Measurements from ENCODE around the gene VCPKMT. TPM values are rescaled to one million over a fixed set of nuclear protein-coding genes. Genes with fewer than 3 reads are reported as not detected.

VCPKMT gene
- total and polyA plus RNA-seq, 9 of the 15 experiments (the other 6 are each of a cell fraction or from before 2014, with no cell fraction given): 2.7 to 7.8 (median 6.3) TPM

- TF ChIP-seq SAP30 (IDR thresholded peaks at IDR 0.05; ENCODE audit: borderline replicate concordance, insufficient read depth, low read depth, low read length, poor library complexity, severe bottlenecking): no peak
- TF ChIP-seq GABPB1 (CRISPR knock-in tag; IDR thresholded peaks at IDR 0.05): no peak
- TF ChIP-seq ID3 (CRISPR knock-in tag; IDR thresholded peaks at IDR 0.05): no peak
- no peak for TF ChIP-seq ID3 (tag; IDR thresholded peaks at IDR 0.05)
- no peak for TF ChIP-seq ZNF444 (CRISPR knock-in tag; IDR thresholded peaks at IDR 0.05)
- TF ChIP-seq ZNF75A (CRISPR knock-in tag; IDR thresholded peaks at IDR 0.05): no peak
- no peak for TF ChIP-seq NR0B1 (IDR thresholded peaks at IDR 0.05; ENCODE audit: partially characterized antibody)
- TF ChIP-seq ZNF507 (tag; conservative IDR thresholded peaks at IDR 0.05): no peak
- no peak for TF ChIP-seq ZKSCAN8 (CRISPR knock-in tag; IDR thresholded peaks at IDR 0.05)
- no peak for TF ChIP-seq ZNF780A (CRISPR knock-in tag; IDR thresholded peaks at IDR 0.05)
- no peak for TF ChIP-seq SMAD3 (CRISPR knock-in tag; conservative IDR thresholded peaks at IDR 0.05)
- TF ChIP-seq ZNF551 (CRISPR knock-in tag; IDR thresholded peaks at IDR 0.05): no peak
- H3K27me3 ChIP-seq (ENCODE audit: control insufficient read depth in 2 of 2, insufficient read depth in 2 of 2, low read length in 2 of 2): no peaks in the 10 kb centered on the region
- ATAC-seq (no peak), FAIRE-seq (no peak), DNase-seq (ENCODE audit: extremely low read depth in 1 of 4, low spot score in 3 of 4) (no peak)
- no peak overlapping the region for H3K9ac ChIP-seq (ENCODE audit: insufficient read depth in 1 of 2, low read depth in 2 of 2, low read length in 2 of 2)
- no peaks in the 10 kb centered on the region for H3K79me2 ChIP-seq (ENCODE audit: control insufficient read depth, insufficient read depth, low read length)
- H3K9me3 ChIP-seq (replicated peaks; ENCODE audit: control insufficient read depth, insufficient read depth, low read depth, low read length): no peaks in the 10 kb centered on the region
- H3K4me3 ChIP-seq: no peak overlapping the region
- 91% methylated on average over 5 of the region's 7 CpGs for WGBS (ENCODE audit: insufficient coverage, low coverage, missing lambda C conversion rate)
- BruUV-seq (replicated peaks): no TSS peak
- H3K36me3 ChIP-seq (ENCODE audit: control insufficient read depth, insufficient read depth, low read length): no peaks in the 10 kb centered on the region
- H4K20me1 ChIP-seq (replicated peaks; ENCODE audit: control insufficient read depth, insufficient read depth, low read length): no peaks in the 10 kb centered on the region
- no peak overlapping the region for H2AFZ ChIP-seq (ENCODE audit: low read depth, low read length)
- in situ Hi-C loops (cut with MboI) (loop anchor here (5.0 to 25.0 kb wide), 2 partner anchors 239 to 464 kb away; partner anchors contain the start of gene DNAAF2), intact Hi-C loops (cut with micrococcal nuclease) (no loop called here)
- CTCF ChIA-PET (ENCODE audit: low intra/inter-chr PET ratio): no interaction called here
- POLR2A ChIA-PET: interaction anchor here (1.1 to 4.0 kb wide), 2 partner anchors 237 to 239 kb away, joined by 3 to 12 read pairs; no protein-coding TSS in a partner anchor
- H3K27ac ChIP-seq (ENCODE audit: extremely low read depth, low read depth, low read length): no peak overlapping the region
- no peak overlapping the region for H3K4me2 ChIP-seq (ENCODE audit: insufficient read depth, low read length)
- H3K4me1 ChIP-seq (replicated peaks in 1 of 2; ENCODE audit: control insufficient read depth in 2 of 2, insufficient read depth in 2 of 2, low read length in 2 of 2): no peaks in the 10 kb centered on the region; a peak in 1 of 5 replicates
- H3K9me1 ChIP-seq (ENCODE audit: control insufficient read depth, insufficient read depth, low read length): no peaks in the 10 kb centered on the region
Observed at GRCh38 chr14:50101417-50101816, 15.0 kb downstream of the VCPKMT start.

All from K562 (cell line).